Natural killer cell (primary cell): ENCODE data around the gene PFKP. TPM values are rescaled to one million over a fixed set of nuclear protein-coding genes. Genes with fewer than 3 reads are reported as not detected.
A peak's percentile ranks its signal among the peaks of the same experiment; 100 is the strongest.

ENCODE experiments used
- ATAC-seq, 3 donors: fragments of 150-1000 bp in 2 of 3; fragments of 200-7000 bp in 1 of 3; cut with Tn5 transposase; 1 replicate in 1 of 3; 2 replicates in 2 of 3; pipeline ENCODE4 v1.10.0; 2021; ENCODE audit warnings: mild to moderate bottlenecking in 2 of 3, moderate library complexity in 2 of 3
- DNase-seq, 2 donors: peaks; one replicate each; pipeline versions ENCODE4 v3.0.0 to v3.0.0-alpha.2; 2013 to 2021; ENCODE audit warnings: mixed read lengths in 1 of 2
- H3K27ac ChIP-seq: one replicate; pipeline ENCODE4 v1.5.1; 2013; ENCODE audit warnings: mild to moderate bottlenecking, low read length
- H3K27me3 ChIP-seq: one replicate; pipeline ENCODE4 v1.6.1; 2013; ENCODE audit warnings: low read length; ENCODE audit not compliant: control insufficient read depth, insufficient read depth
- H3K36me3 ChIP-seq: one replicate; pipeline ENCODE4 v1.6.1; 2013; ENCODE audit warnings: low read length; ENCODE audit not compliant: control insufficient read depth, insufficient read depth
- H3K4me1 ChIP-seq: one replicate; pipeline ENCODE4 v1.6.1; 2013; ENCODE audit warnings: low read length; ENCODE audit not compliant: control insufficient read depth, insufficient read depth
- H3K4me3 ChIP-seq: one replicate; pipeline ENCODE4 v1.5.1; 2013; ENCODE audit warnings: low read length
- H3K9me3 ChIP-seq: one replicate; pipeline ENCODE4 v1.6.1; 2013; ENCODE audit warnings: low read length; ENCODE audit not compliant: control insufficient read depth, insufficient read depth
- H3K27ac Mint-ChIP-seq, 2 donors: one replicate each; pipeline ENCODE4 v1.8.0; 2022; ENCODE audit warnings: mild to moderate bottlenecking in 2 of 2, mixed read lengths in 2 of 2, moderate library complexity in 1 of 2
- H3K27me3 Mint-ChIP-seq, 2 donors: one replicate each; pipeline ENCODE4 v1.8.0; 2022; ENCODE audit warnings: low read depth in 2 of 2, mixed read lengths in 2 of 2
- H3K36me3 Mint-ChIP-seq: one replicate; pipeline ENCODE4 v1.8.0; 2022; ENCODE audit warnings: mixed read lengths
- H3K4me1 Mint-ChIP-seq, 2 donors: one replicate each; pipeline ENCODE4 v1.8.0; 2022; ENCODE audit warnings: mixed read lengths in 2 of 2
- H3K4me3 Mint-ChIP-seq: one replicate; pipeline ENCODE4 v1.8.0; 2022; ENCODE audit warnings: mild to moderate bottlenecking, moderate library complexity, mixed read lengths
- H3K9me3 Mint-ChIP-seq, 2 donors: one replicate each; pipeline ENCODE4 v1.8.0; 2022; ENCODE audit warnings: mixed read lengths in 2 of 2
- WGBS: methylation state at CpG from one replicate; pipeline ENCODE4 v1.1.7; 2013; ENCODE audit warnings: missing lambda C conversion rate; ENCODE audit not compliant: insufficient coverage; 5-methylcytosine and 5-hydroxymethylcytosine counted together
- intact Hi-C: fragments of 100-400 bp; cut with micrococcal nuclease; formaldehyde crosslinking; loops from one replicate; pipeline ENCODE4 v1.14.2; 2022
- total RNA-seq, 4 donors: library from RNA; stranded (reverse); fragments of 120-200 nt in 1 of 4; gene quantifications; one replicate each; pipeline versions ENCODE4 v1.2.3 to v1.2.4, GENCODE V29; 2013 to 2022
- TF ChIP-seq, protein P1 (sequence below): fragments of 200-600 bp; IDR thresholded peaks from one replicate; pipeline ENCODE4 v1.8.0; 2022; ENCODE audit warnings: antibody characterized with exemption

PFKP gene
- total RNA-seq, 3 donors from 2014 or later (not counting 1 experiment from before 2014, with no cell fraction given), result 43.9 to 62.4 (median 47.4) TPM

DNA sequence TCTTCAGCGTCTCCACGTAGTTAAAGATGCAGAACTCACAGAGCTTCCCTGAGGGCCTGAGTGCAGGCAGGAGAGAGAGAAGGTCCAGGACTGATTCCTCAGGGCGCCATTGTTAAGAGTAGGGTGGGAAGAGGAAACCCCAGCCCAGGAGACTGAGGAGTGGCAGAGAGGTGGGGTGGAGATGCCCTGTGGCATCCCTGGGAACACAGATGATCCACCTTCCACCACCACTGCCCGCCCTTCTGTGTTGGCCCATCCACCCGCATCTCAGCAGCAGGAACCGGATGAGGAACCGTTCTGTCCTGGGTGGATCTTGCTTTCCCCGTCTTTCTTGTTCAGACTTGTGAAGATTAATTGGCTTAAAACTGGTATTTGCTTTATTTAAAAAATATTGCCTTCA, 48.3 kb downstream of the PFKP start:
- Histone ChIP-seq H3K27ac (no peak overlapping the region), H3K4me1 (no peaks in the 10 kb centered on the region), H3K27me3 (no peaks in the 10 kb centered on the region), H3K36me3 (peaks cover 49% of the 10 kb centered on the region), H3K4me3 (no peak overlapping the region), H3K9me3 (no peaks in the 10 kb centered on the region)
- Mint-ChIP-seq H3K36me3 (peaks cover 7% of the 10 kb centered on the region), H3K27me3 (no peaks in the 10 kb centered on the region), H3K27ac (peak overlapping the region in 1 of 2 donors; percentile 65), H3K4me1 (peaks cover 0 to 2% of the 10 kb centered on the region in 2 donors), H3K4me3 (no peak overlapping the region), H3K9me3 (no peaks in the 10 kb centered on the region)
- no peak for DNase-seq
- ATAC-seq, result no peak
- TF ChIP-seq, protein P1, sequence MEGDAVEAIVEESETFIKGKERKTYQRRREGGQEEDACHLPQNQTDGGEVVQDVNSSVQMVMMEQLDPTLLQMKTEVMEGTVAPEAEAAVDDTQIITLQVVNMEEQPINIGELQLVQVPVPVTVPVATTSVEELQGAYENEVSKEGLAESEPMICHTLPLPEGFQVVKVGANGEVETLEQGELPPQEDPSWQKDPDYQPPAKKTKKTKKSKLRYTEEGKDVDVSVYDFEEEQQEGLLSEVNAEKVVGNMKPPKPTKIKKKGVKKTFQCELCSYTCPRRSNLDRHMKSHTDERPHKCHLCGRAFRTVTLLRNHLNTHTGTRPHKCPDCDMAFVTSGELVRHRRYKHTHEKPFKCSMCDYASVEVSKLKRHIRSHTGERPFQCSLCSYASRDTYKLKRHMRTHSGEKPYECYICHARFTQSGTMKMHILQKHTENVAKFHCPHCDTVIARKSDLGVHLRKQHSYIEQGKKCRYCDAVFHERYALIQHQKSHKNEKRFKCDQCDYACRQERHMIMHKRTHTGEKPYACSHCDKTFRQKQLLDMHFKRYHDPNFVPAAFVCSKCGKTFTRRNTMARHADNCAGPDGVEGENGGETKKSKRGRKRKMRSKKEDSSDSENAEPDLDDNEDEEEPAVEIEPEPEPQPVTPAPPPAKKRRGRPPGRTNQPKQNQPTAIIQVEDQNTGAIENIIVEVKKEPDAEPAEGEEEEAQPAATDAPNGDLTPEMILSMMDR, result no peak
- 94% methylated on average over 8 of the region's 8 CpGs for WGBS
- intact Hi-C loops, result no loop called here

DNA sequence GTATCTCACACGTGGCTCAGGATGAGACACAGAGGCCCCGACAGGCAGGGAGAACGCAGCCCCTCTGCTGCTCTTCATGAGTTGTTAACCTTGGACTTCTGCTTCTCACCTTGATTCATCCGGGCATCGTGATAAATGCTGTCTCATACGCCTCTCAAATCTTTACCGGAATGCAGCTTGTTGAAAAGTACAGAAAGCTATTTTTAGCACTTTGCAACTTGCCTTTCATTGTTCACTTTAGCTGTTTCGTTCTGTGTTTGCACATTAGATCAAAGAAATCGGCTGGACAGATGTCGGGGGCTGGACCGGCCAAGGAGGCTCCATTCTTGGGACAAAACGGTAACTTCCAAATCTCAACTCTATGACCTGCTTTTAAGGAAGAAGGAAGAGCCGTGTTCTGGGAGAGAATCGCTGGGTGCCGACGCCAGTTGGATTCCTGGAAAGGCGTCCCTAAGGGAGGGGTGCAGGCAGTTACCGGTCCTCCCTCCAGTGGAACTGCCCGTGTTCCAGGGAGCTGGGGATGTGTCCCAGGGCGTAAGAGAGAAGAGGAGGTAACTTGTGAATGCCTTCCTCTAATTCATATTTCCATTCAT, 49.3 kb downstream of the PFKP start:
- H3K27ac Mint-ChIP-seq, result no peak overlapping the region
- WGBS, result 96% methylated on average over 18 of the region's 20 CpGs
- intact Hi-C loops, result no loop called here
- ATAC-seq (no peak), DNase-seq (no peak)
- H3K4me3 Mint-ChIP-seq, result no peak overlapping the region
- H3K36me3 ChIP-seq, result peaks cover 46% of the 10 kb centered on the region
- no peaks in the 10 kb centered on the region for H3K27me3 ChIP-seq
- H3K4me1 Mint-ChIP-seq, result no peaks in the 10 kb centered on the region
- no peaks in the 10 kb centered on the region for H3K9me3 ChIP-seq
- H3K27ac ChIP-seq, result no peak overlapping the region
- TF ChIP-seq, protein P1, result no peak
- H3K4me3 ChIP-seq, result no peak overlapping the region
- peaks cover 7% of the 10 kb centered on the region for H3K36me3 Mint-ChIP-seq
- no peaks in the 10 kb centered on the region for H3K27me3 Mint-ChIP-seq
- H3K4me1 ChIP-seq, result no peaks in the 10 kb centered on the region
- H3K9me3 Mint-ChIP-seq, result no peaks in the 10 kb centered on the region

DNA sequence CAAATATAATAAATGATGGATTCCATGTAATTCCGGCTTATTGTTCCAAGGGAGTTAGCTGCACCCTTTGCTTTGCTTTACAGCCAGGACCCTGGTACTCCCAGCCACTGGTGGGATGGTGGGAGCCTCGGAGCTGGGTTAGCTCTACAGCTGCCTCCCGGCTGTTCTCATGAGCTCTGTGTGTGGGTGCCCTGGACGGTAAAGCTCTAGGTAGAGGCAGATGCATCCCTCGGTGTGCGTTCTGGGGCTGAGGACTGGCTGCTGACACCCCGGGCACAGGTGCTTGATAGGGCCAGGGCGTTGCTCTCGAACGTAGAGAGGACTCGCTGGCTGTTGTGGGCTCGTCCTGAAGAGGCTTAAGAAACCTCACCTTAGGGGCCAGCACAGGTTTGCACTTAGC, 50.1 kb downstream of the PFKP start:
- peaks cover 7% of the 10 kb centered on the region for H3K36me3 Mint-ChIP-seq
- H3K4me1 Mint-ChIP-seq, result no peaks in the 10 kb centered on the region
- TF ChIP-seq, protein P1, result no peak
- no peaks in the 10 kb centered on the region for H3K9me3 Mint-ChIP-seq
- no peaks in the 10 kb centered on the region for H3K4me1 ChIP-seq
- ATAC-seq (no peak), DNase-seq (no peak)
- no peaks in the 10 kb centered on the region for H3K27me3 ChIP-seq
- no peak overlapping the region for H3K27ac Mint-ChIP-seq
- intact Hi-C loops, result no loop called here
- no peak overlapping the region for H3K27ac ChIP-seq
- whole genome bisulfite sequencing, result 98% methylated on average over 12 of the region's 12 CpGs
- H3K4me3 ChIP-seq, result no peak overlapping the region
- peaks cover 45% of the 10 kb centered on the region for H3K36me3 ChIP-seq
- no peaks in the 10 kb centered on the region for H3K9me3 ChIP-seq
- no peak overlapping the region for H3K4me3 Mint-ChIP-seq
- H3K27me3 Mint-ChIP-seq, result no peaks in the 10 kb centered on the region

DNA sequence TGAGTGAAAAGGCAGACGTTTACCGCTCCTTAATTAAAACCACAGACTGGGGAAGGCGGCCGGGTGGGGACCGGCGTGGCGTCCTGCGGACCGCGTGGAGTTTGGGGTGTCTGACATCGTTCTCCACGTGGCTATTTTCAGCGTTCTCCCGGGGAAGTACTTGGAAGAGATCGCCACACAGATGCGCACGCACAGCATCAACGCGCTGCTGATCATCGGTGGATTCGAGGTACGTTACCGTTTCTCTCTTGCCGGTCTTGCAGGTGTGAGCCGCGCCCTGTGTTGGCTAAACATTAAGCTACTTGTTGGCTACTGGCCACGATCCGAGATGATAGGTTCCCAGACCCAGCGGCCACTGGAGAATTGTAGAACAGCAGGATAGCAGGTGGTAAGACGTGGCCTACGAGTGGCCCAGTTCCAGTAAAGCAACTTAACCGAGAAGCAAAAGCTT, 51.3 kb downstream of the PFKP start:
- H3K27me3 Mint-ChIP-seq, result no peaks in the 10 kb centered on the region
- Histone ChIP-seq H3K4me1 (no peaks in the 10 kb centered on the region), H3K27me3 (no peaks in the 10 kb centered on the region), H3K36me3 (peaks cover 42% of the 10 kb centered on the region), H3K27ac (no peak overlapping the region), H3K9me3 (no peaks in the 10 kb centered on the region), H3K4me3 (no peak overlapping the region)
- H3K4me3 Mint-ChIP-seq, result no peak overlapping the region
- no peak overlapping the region for H3K27ac Mint-ChIP-seq
- TF ChIP-seq, protein P1, result no peak
- intact Hi-C loops, result no loop called here
- 95% methylated on average over 32 of the region's 32 CpGs for WGBS
- DNase-seq (no peak), ATAC-seq (no peak)
- no peaks in the 10 kb centered on the region for H3K4me1 Mint-ChIP-seq
- H3K36me3 Mint-ChIP-seq, result peaks cover 7% of the 10 kb centered on the region
- no peaks in the 10 kb centered on the region for H3K9me3 Mint-ChIP-seq
